ENCODE measurements around the gene RMP24.

The RMP24 gene

DNA sequence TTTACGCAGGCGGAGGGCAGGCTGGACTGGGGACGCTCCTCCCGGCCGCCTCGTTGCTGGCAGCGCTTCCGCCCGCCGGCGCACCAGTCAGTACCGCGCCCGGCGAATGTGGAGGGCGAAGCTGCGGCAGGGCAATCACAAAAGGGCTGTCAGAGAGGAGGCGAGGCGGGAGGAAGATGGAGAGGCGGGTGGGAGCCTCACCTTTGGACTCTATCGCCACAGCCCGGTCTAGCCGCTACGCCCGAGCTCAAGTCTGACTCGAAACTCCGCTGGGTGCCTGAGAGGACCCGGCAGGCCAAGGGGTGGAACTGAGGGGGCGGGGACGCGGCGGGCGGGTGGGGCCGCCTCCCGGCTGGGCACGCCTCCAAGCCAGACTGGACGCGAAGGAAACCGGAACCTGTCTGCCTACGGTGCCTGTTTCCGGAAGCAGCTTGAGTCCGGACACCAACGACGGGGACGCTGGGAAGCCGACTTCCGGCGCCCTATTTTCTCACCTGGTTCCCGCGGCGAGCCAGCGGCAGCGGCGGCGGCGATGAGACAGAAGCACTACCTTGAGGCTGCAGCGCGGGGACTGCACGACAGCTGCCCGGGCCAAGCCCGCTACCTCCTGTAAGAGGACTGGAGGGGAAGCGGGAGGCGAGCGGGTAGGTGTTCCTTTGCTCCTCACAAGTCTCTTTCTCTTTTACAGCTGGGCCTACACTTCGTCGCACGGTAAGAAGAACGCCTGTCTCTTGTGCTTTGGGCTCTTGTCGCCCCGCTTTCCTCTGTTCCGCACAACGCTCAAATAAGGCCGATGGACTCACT, at the start of gene RMP24:
RMP24 (plus strand) TSS at position 483 of the 804 bp plus-strand sequence.
- TF ChIP-seq, protein P1, sequence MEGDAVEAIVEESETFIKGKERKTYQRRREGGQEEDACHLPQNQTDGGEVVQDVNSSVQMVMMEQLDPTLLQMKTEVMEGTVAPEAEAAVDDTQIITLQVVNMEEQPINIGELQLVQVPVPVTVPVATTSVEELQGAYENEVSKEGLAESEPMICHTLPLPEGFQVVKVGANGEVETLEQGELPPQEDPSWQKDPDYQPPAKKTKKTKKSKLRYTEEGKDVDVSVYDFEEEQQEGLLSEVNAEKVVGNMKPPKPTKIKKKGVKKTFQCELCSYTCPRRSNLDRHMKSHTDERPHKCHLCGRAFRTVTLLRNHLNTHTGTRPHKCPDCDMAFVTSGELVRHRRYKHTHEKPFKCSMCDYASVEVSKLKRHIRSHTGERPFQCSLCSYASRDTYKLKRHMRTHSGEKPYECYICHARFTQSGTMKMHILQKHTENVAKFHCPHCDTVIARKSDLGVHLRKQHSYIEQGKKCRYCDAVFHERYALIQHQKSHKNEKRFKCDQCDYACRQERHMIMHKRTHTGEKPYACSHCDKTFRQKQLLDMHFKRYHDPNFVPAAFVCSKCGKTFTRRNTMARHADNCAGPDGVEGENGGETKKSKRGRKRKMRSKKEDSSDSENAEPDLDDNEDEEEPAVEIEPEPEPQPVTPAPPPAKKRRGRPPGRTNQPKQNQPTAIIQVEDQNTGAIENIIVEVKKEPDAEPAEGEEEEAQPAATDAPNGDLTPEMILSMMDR (IDR thresholded peaks at IDR 0.05; ENCODE audit: low read depth, low read length) = no peak
- DNase-seq (ENCODE audit: extremely low read depth, low read depth) = peak; percentile 92

- TF ChIP-seq, protein P1 (IDR thresholded peaks at IDR 0.05; ENCODE audit: low read depth, low read length) = no peak
- no peak for DNase-seq (ENCODE audit: extremely low read depth, low read depth)
Measured at GRCh38 chr18:35923939-35924684, 48.4 kb upstream of the RMP24 start.

DNA sequence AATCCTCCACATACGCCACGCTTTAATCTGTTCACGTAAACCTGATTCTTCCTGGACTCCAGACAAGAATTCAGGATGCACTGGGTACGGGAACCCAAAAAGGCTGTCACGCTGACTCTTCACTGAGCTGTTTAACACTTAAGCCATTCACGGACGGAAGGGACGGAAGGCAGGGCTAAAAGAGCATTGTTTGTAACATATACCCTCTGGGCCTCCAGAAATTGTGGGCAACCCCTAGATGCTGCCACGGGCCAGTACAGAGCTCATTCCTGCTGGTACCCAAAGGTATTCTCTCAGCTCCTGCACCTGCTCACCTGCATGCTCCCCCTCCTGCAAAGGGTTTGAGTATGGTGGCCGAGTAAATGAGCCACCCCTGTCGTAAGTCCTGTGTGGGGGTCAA, 45.6 kb upstream of the RMP24 start:
- TF ChIP-seq, protein P1 (IDR thresholded peaks at IDR 0.05; ENCODE audit: low read depth, low read length) = no peak

DNA sequence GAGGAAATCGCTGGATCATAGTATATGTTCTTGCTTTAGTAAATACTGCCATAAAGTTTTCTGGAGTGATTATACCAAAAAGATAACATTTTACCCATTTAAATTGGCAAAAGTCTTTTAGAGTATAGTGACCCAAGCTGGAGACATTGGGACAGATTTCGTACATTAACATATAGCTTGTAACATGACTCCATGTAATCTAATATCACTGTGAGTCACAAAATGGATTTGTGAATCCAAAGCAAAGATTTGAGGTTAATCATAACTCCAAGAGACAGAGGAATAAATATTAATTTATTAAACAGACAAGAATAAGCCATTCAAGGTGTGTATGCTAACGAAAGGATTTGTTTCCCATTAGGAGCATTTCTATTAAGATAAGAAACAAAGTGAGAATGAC, 45.0 kb upstream of the RMP24 start:
- TF ChIP-seq, protein P1 (IDR thresholded peaks at IDR 0.05; ENCODE audit: low read depth, low read length) = no peak
- no peak for DNase-seq (ENCODE audit: extremely low read depth, low read depth)

More for the DNA sequence above, 45.6 kb upstream of the RMP24 start:
- no peak for DNase-seq (ENCODE audit: extremely low read depth, low read depth)

DNA sequence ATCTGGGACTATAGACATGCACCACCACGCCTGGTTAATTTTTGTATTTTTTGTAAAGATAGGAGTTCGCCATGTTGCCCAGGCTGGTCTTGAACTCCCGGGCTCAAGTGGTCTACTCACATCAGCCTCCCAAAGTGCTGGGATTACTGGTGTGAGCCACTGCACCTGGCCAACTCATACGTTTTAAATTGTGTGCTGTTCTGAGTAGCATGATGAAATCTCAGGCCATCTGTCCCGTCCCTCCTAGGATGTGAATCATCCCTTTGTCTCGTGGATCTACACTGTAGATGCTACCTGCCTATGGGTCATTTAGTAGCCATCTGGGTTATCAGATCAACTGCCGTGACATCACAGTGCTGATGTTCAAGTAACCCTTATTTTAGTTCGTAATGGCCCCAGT, 38.5 kb upstream of the RMP24 start:
- DNase-seq (ENCODE audit: extremely low read depth, low read depth) = no peak
- TF ChIP-seq, protein P1 (IDR thresholded peaks at IDR 0.05; ENCODE audit: low read depth, low read length) = no peak

DNA sequence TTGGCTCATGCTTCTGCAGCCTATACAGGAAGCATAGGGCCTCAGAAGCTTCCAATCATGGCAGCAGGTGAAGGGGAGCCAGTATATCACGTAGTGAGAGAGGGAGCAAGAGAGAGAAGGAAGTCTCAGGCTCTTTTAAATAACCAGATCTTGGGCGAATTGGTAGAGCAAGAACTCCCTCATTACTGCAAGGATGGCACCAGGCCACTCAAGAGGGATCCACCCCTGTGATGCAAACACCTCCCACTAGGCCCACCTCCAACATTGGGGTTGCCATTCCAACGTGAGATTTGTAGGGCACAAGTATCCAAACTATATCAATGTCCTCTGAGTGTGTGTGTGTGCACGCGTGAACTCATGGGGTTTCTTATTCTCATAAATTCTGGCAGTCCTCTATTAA, 37.6 kb upstream of the RMP24 start:
- no peak for DNase-seq (ENCODE audit: extremely low read depth, low read depth)
- TF ChIP-seq, protein P1 (IDR thresholded peaks at IDR 0.05; ENCODE audit: low read depth, low read length) = no peak

DNA sequence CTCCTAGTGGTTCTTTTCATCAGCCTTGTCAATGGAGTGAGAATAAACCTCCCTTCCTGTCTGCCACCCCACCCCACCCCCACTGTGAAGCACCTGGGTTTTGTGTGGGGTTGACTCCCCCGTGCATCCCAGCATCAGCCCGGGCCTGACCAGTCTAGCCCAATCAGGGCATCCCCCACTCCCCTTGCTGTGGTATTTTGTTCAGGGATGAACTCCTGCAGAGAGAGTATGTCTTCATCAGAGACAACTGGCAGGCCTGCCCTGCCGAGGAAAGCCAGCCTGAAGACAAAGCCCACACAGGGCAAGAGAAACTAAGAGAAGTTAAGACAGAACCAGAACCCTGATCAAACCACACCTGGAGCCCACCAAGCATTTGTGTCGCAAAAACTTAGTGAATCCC, 36.7 kb upstream of the RMP24 start:
- DNase-seq (ENCODE audit: extremely low read depth, low read depth) = no peak
- TF ChIP-seq, protein P1 (IDR thresholded peaks at IDR 0.05; ENCODE audit: low read depth, low read length) = no peak
